HCT116 (cell line): ENCODE data around the gene ADIPOR2. TPM values are rescaled to one million over a fixed set of nuclear protein-coding genes. Genes with fewer than 3 reads are reported as not detected.
"Not testable (repeated sequence)": the region's sequence is repeated elsewhere in the genome, so short reads cannot be mapped to it uniquely, and the experiment has no call there.

Source experiments
- ATAC-seq: fragments of 200-7000 bp; cut with Tn5 transposase; 2 replicates; pipeline ENCODE4 v1.9.1; 2020; ENCODE audit warnings: mild to moderate bottlenecking, moderate library complexity
- BruUV-seq: library from RNA; stranded (reverse); fragments of 400-500 nt; replicated peaks from 2 replicates; lab custom pipeline; 2021; lab: Mats Ljungman, UMichigan
- CTCF ChIA-PET: fragments of 300-600 bp; sonication (Branson Sonifier 250); formaldehyde crosslinking; loops from one replicate; lab custom pipeline; 2021; ENCODE audit warnings: antibody characterized with exemption; lab: Charles Lee
- POLR2A ChIA-PET: fragments of 300-600, 350-600 bp; sonication (Branson Sonifier 250); formaldehyde crosslinking; loops from one replicate; lab custom pipeline; 2021; ENCODE audit warnings: antibody characterized with exemption; lab: Charles Lee
- RAD21 ChIA-PET, 2 experiments: fragments of 300-600 bp; sonication (Branson Sonifier 250); formaldehyde crosslinking; loops; one replicate each; lab custom pipeline; 2023; ENCODE audit warnings: low total read pairs in 2 of 2; ENCODE audit not compliant: uncharacterized antibody in 2 of 2, unreplicated experiment in 2 of 2, low non-redundant PET in 1 of 2; lab: Charles Lee
- DNase-seq: peaks from one replicate; pipeline ENCODE4 v3.0.0-alpha.2; 2010; ENCODE audit warnings: low read depth, low spot score
- H2AFZ ChIP-seq: fragments of 200-600 bp; shearing (Covaris generic), sonication (generic); 2 replicates; pipeline ENCODE4 v1.6.1; 2017; ENCODE audit warnings: low read depth, mixed run types, mixed read lengths, antibody characterized with exemption, low read length; ENCODE audit not compliant: poor library complexity, severe bottlenecking
- H3K27ac ChIP-seq: 2 replicates; pipeline ENCODE4 v1.5.1; 2012; ENCODE audit warnings: low read depth, low read length
- H3K27me3 ChIP-seq: fragments of 200-600 bp; sonication (generic); 2 replicates; pipeline ENCODE4 v1.6.1; 2016; ENCODE audit warnings: mixed run types, low read length, mixed read lengths; ENCODE audit not compliant: insufficient read depth
- H3K36me3 ChIP-seq, 2 experiments: fragments of 200-500 bp in 1 of 2; fragments of 200-600 bp in 1 of 2; sonication (Bioruptor generic) in 1 of 2; sonication (generic) in 1 of 2; 2 replicates each; pipeline versions ENCODE4 v1.5.1 to v1.6.1; 2014 to 2016; ENCODE audit warnings: low read length in 2 of 2, inconsistent platforms in 1 of 2, mixed read lengths in 1 of 2, mixed run types in 1 of 2; ENCODE audit not compliant: insufficient read depth in 2 of 2, control insufficient read depth in 1 of 2
- H3K4me1 ChIP-seq, 2 experiments: fragments of 200-600 bp in 1 of 2; sonication (generic) in 1 of 2; 2 replicates each; pipeline versions ENCODE4 v1.5.1 to v1.6.1; 2012 to 2017; ENCODE audit warnings: low read length in 2 of 2, inconsistent platforms in 1 of 2, mild to moderate bottlenecking in 1 of 2, mixed read lengths in 1 of 2, mixed run types in 1 of 2, moderate library complexity in 1 of 2; ENCODE audit not compliant: insufficient read depth in 2 of 2, control insufficient read depth in 1 of 2
- H3K4me2 ChIP-seq: fragments of 200-600 bp; sonication (generic); 2 replicates; pipeline ENCODE4 v1.6.1; 2017; ENCODE audit warnings: mixed run types, low read length, mixed read lengths
- H3K4me3 ChIP-seq, 2 experiments: fragments of 200-600 bp in 1 of 2; sonication (generic) in 1 of 2; replicated peaks in 1 of 2; 2 replicates each; pipeline ENCODE4 v1.5.1; 2011 to 2016; ENCODE audit warnings: low read length in 2 of 2, control low read depth in 1 of 2, low read depth in 1 of 2, mild to moderate bottlenecking in 1 of 2, mixed read lengths in 1 of 2, mixed run types in 1 of 2
- H3K79me2 ChIP-seq: fragments of 200-600 bp; sonication (generic); 2 replicates; pipeline ENCODE4 v1.6.1; 2017; ENCODE audit warnings: mild to moderate bottlenecking, mixed run types, low read length, moderate library complexity, mixed read lengths; ENCODE audit not compliant: insufficient read depth
- H3K9ac ChIP-seq: fragments of 200-600 bp; sonication (generic); 2 replicates; pipeline ENCODE4 v1.6.1; 2016; ENCODE audit warnings: low read length, mixed read lengths
- H3K9me2 ChIP-seq: fragments of 200-600 bp; sonication (generic), shearing (Covaris generic); 2 replicates; pipeline ENCODE4 v1.6.1; 2017; ENCODE audit warnings: mixed run types, mild to moderate bottlenecking, moderate library complexity; ENCODE audit not compliant: insufficient read depth
- H3K9me3 ChIP-seq, 2 experiments: fragments of 200-500 bp in 1 of 2; fragments of 200-600 bp in 1 of 2; sonication (Bioruptor generic) in 1 of 2; sonication (generic) in 1 of 2; 2 replicates each; pipeline ENCODE4 v1.6.1; 2014 to 2017; ENCODE audit warnings: low read length in 2 of 2, mixed read lengths in 2 of 2, inconsistent platforms in 1 of 2, low read depth in 1 of 2, mild to moderate bottlenecking in 1 of 2, mixed run types in 1 of 2, moderate library complexity in 1 of 2; ENCODE audit not compliant: control insufficient read depth in 1 of 2, insufficient read depth in 1 of 2
- H4K20me1 ChIP-seq: fragments of 200-600 bp; sonication (generic), shearing (Covaris generic); 2 replicates; pipeline ENCODE4 v1.6.1; 2017; ENCODE audit warnings: mixed run types, mild to moderate bottlenecking, moderate library complexity; ENCODE audit not compliant: insufficient read depth
- CEBPB ChIP-seq: IDR thresholded peaks from 2 replicates; pipeline ENCODE4 v1.6.1; 2012; ENCODE audit warnings: low read depth
- EGR1 ChIP-seq: IDR thresholded peaks from 2 replicates; pipeline ENCODE4 v1.6.1; 2012; ENCODE audit warnings: low read depth
- EZH2 ChIP-seq: fragments of 200-600 bp; sonication (generic); IDR thresholded peaks from 2 replicates; pipeline ENCODE4 v1.6.1; 2017; ENCODE audit warnings: antibody characterized with exemption, mixed run types
- MAX ChIP-seq: IDR thresholded peaks from 2 replicates; pipeline ENCODE4 v1.6.1; 2012
- POLR2AphosphoS5 ChIP-seq: IDR thresholded peaks from 2 replicates; pipeline ENCODE4 v1.6.1; 2011; ENCODE audit warnings: mild to moderate bottlenecking, low read depth, low read length, moderate library complexity
- SIN3A ChIP-seq: IDR thresholded peaks from 2 replicates; pipeline ENCODE4 v1.6.1; 2012; ENCODE audit warnings: low read depth
- SRF ChIP-seq: IDR thresholded peaks from 2 replicates; pipeline ENCODE4 v1.6.1; 2012; ENCODE audit warnings: low read depth
- ZFX ChIP-seq: fragments of 450-650 bp; IDR thresholded peaks from 2 replicates; pipeline ENCODE4 v1.6.1; 2017
- ZNF274 ChIP-seq: fragments of 200-500 bp; sonication (Bioruptor generic); IDR thresholded peaks from 2 replicates; pipeline ENCODE4 v1.6.1; 2014; ENCODE audit warnings: mild to moderate bottlenecking, low read depth, low read length, inconsistent platforms
- intact Hi-C: fragments of 100-400 bp; cut with micrococcal nuclease; formaldehyde crosslinking; loops from 2 replicates; pipeline ENCODE4 v1.10.0; 2022
- total RNA-seq: library from RNA; stranded (reverse); gene quantifications from one replicate; pipeline ENCODE4 v1.2.1, GENCODE V29; 2021; ENCODE audit not compliant: unreplicated experiment

The ADIPOR2 gene
- total RNA-seq, 1 experiment from 2014 or later = 69.9 TPM

DNA sequence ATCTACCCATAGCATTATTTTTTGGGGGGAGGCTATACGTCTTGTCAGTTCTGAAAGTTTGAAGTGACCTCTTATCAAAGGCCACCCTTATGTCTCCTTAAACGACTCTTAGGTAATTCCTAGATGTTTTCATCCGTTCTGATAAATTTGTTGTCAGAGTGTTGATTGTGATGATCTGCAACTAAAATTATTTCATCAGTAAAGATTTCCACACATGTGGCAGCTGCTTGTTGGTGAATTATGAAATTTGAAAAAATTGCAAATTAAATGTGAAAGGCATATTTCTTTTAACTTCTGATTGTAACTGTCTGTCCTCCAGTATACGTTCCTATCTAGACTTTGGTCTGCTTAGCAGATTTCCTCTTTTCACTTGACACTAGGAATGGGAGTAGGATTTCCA, 1.4 kb downstream of the ADIPOR2 start:
- Histone ChIP-seq H3K27me3 (no peaks in the 10 kb centered on the region), H3K4me3 (peak overlapping the region; percentile 80 to 83), H4K20me1 (peaks cover 7% of the 10 kb centered on the region; the same call in 1 of the 2 replicates)
- TF ChIP-seq SIN3A (no peak), MAX (no peak), CEBPB (no peak), SRF (no peak), ZNF274 (no peak), ZFX (no peak)
- TF ChIP-seq, all 23 proteins: peak for 0
- Histone ChIP-seq H3K9me2 (no peaks in the 10 kb centered on the region), H3K36me3 (no peaks in the 10 kb centered on the region; a peak in 1 of 4 replicates), H2AFZ (no peak overlapping the region), H3K4me2 (peak overlapping the region; percentile 90), H3K9ac (peak overlapping the region; percentile 92), H3K79me2 (peaks cover 61% of the 10 kb centered on the region), H3K4me1 (peaks cover 12 to 15% of the 10 kb centered on the region in 2 experiments), H3K9me3 (no peaks in the 10 kb centered on the region), H3K27ac (no peak overlapping the region)
- POLR2A ChIA-PET = no interaction called here
- no peak for ATAC-seq
- RAD21 ChIA-PET = no interaction called here
- BruUV-seq = TSS peak; percentile 65
- intact Hi-C loops = no loop called here
- CTCF ChIA-PET = no interaction called here
- no peak for DNase-seq

- RAD21 ChIA-PET = no interaction called here
- H2AFZ ChIP-seq = no peak overlapping the region
- no peak for ATAC-seq
- CTCF ChIA-PET = no interaction called here
- H4K20me1 ChIP-seq = peaks cover 12% of the 10 kb centered on the region; the same call in 1 of the 2 replicates
- TF ChIP-seq MAX = no peak
- TF ChIP-seq EZH2 = no peak
- no peak for TF ChIP-seq EGR1
- no peak for TF ChIP-seq POLR2AphosphoS5
- POLR2A ChIA-PET = no interaction called here
- H3K27ac ChIP-seq = no peak overlapping the region
- peaks cover 69% of the 10 kb centered on the region for H3K79me2 ChIP-seq
- H3K9me2 ChIP-seq = no peaks in the 10 kb centered on the region
- H3K9ac ChIP-seq = no peak overlapping the region
- H3K9me3 ChIP-seq = no peaks in the 10 kb centered on the region
- intact Hi-C loops = no loop called here
- peak overlapping the region; percentile 90; the same call in 1 of the 2 replicates for H3K4me2 ChIP-seq
- no peak for DNase-seq
- H3K27me3 ChIP-seq = no peaks in the 10 kb centered on the region
- no peaks in the 10 kb centered on the region; a peak in 1 of 4 replicates for H3K36me3 ChIP-seq
- H3K4me1 ChIP-seq = peaks cover 12 to 15% of the 10 kb centered on the region in 2 experiments
- no TSS peak for BruUV-seq
- no peak overlapping the region for H3K4me3 ChIP-seq
These were observed 2.2 kb downstream of the ADIPOR2 start for GRCh38 chr12:1692895-1693610.

- CTCF ChIA-PET, H3K9ac ChIP-seq, H3K4me1 ChIP-seq, H2AFZ ChIP-seq, intact Hi-C loops, H3K9me2 ChIP-seq, POLR2A ChIA-PET, ATAC-seq, BruUV-seq, H3K4me2 ChIP-seq, H3K9me3 ChIP-seq, RAD21 ChIA-PET, H3K27ac ChIP-seq, H3K36me3 ChIP-seq, DNase-seq, H3K27me3 ChIP-seq, H3K4me3 ChIP-seq: not testable (repeated sequence)
- Histone ChIP-seq H3K79me2 (peaks cover 90% of the 10 kb centered on the region), H4K20me1 (peaks cover 20% of the 10 kb centered on the region; the same call in 1 of the 2 replicates)
These were observed 4.2 kb downstream of the ADIPOR2 start for GRCh38 chr12:1695097-1695496.
